ENCODE data around the gene CDR2. TPM values are rescaled to one million over a fixed set of nuclear protein-coding genes. Genes with fewer than 3 reads are reported as not detected.

CDR2 gene
- total and polyA plus RNA-seq, 2 of the 13 experiments (the other 11 are each of a cell fraction or from before 2014, with no cell fraction given), result 59.0 to 78.9 TPM

DNA sequence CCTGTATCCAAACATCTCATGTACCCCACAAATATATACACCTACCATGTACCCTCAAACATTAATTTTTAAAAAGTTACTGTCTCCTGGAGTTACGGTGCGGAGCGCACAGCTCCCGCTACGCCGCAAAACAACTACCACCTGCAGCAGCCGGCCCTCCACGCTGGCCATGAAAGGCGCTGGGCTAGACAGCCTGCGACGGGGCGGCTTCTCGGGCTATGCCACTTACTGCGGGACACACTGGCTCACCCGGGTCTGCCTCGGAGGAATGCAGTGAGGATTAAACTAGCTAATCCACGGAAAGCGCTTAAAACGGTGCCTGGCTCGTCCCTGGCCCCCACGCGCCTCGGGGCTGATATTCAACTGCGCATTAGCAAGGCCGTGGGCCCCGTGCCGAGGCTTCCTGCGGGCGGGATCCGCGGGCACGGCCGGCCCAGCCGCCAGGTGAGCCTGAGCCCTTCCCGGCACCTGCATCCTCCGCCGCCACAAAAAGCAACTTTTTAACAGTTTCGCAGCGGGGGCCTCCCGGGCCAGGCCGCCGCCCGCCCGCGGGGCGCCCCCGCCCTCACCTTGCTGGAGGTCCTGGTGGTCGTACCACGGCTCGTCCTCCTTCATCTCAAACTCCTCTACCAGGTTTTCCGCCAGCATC, 633 bp downstream of the CDR2 start (continued):
- TF ChIP-seq, protein P1, sequence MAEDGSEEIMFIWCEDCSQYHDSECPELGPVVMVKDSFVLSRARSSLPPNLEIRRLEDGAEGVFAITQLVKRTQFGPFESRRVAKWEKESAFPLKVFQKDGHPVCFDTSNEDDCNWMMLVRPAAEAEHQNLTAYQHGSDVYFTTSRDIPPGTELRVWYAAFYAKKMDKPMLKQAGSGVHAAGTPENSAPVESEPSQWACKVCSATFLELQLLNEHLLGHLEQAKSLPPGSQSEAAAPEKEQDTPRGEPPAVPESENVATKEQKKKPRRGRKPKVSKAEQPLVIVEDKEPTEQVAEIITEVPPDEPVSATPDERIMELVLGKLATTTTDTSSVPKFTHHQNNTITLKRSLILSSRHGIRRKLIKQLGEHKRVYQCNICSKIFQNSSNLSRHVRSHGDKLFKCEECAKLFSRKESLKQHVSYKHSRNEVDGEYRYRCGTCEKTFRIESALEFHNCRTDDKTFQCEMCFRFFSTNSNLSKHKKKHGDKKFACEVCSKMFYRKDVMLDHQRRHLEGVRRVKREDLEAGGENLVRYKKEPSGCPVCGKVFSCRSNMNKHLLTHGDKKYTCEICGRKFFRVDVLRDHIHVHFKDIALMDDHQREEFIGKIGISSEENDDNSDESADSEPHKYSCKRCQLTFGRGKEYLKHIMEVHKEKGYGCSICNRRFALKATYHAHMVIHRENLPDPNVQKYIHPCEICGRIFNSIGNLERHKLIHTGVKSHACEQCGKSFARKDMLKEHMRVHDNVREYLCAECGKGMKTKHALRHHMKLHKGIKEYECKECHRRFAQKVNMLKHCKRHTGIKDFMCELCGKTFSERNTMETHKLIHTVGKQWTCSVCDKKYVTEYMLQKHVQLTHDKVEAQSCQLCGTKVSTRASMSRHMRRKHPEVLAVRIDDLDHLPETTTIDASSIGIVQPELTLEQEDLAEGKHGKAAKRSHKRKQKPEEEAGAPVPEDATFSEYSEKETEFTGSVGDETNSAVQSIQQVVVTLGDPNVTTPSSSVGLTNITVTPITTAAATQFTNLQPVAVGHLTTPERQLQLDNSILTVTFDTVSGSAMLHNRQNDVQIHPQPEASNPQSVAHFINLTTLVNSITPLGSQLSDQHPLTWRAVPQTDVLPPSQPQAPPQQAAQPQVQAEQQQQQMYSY (CRISPR knock-in tag; IDR thresholded peaks at IDR 0.05), result no peak
- TF ChIP-seq ZNF256 (CRISPR knock-in tag; conservative IDR thresholded peaks at IDR 0.05) (0 out of 2 replicates have a peak, but pooled peaks have one; percentile 48), NFKBIZ (CRISPR knock-in tag; IDR thresholded peaks at IDR 0.05) (no peak), HDAC1 (CRISPR knock-in tag; IDR thresholded peaks at IDR 0.05) (peak; percentile 70), ZNF10 (CRISPR knock-in tag; IDR thresholded peaks at IDR 0.05; ENCODE audit: borderline replicate concordance, low read depth) (no peak), ZNF121 (CRISPR knock-in tag; IDR thresholded peaks at IDR 0.05) (no peak), JUNB (CRISPR knock-in tag; IDR thresholded peaks at IDR 0.05; ENCODE audit: borderline replicate concordance) (peak; percentile 62; the same call in 1 of the 2 replicates), ZNF124 (CRISPR knock-in tag; IDR thresholded peaks at IDR 0.05) (no peak), HIVEP1 (CRISPR knock-in tag; IDR thresholded peaks at IDR 0.05) (peak; percentile 39; the same call in 1 of the 2 replicates), ZBTB2 (CRISPR knock-in tag; IDR thresholded peaks at IDR 0.05; ENCODE audit: low read depth) (peak; percentile 62; the same call in 1 of the 2 replicates), STAG1 (CRISPR knock-in tag; IDR thresholded peaks at IDR 0.05) (no peak), ERF (CRISPR knock-in tag; IDR thresholded peaks at IDR 0.05) (no peak), SNRNP70 (IDR thresholded peaks at IDR 0.05; ENCODE audit: low read depth, low read length) (no peak)
- TF ChIP-seq, protein P2, sequence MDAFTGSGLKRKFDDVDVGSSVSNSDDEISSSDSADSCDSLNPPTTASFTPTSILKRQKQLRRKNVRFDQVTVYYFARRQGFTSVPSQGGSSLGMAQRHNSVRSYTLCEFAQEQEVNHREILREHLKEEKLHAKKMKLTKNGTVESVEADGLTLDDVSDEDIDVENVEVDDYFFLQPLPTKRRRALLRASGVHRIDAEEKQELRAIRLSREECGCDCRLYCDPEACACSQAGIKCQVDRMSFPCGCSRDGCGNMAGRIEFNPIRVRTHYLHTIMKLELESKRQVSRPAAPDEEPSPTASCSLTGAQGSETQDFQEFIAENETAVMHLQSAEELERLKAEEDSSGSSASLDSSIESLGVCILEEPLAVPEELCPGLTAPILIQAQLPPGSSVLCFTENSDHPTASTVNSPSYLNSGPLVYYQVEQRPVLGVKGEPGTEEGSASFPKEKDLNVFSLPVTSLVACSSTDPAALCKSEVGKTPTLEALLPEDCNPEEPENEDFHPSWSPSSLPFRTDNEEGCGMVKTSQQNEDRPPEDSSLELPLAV (CRISPR knock-in tag; conservative IDR thresholded peaks at IDR 0.05; ENCODE audit: low read depth), result no peak
- TF ChIP-seq, protein P3, sequence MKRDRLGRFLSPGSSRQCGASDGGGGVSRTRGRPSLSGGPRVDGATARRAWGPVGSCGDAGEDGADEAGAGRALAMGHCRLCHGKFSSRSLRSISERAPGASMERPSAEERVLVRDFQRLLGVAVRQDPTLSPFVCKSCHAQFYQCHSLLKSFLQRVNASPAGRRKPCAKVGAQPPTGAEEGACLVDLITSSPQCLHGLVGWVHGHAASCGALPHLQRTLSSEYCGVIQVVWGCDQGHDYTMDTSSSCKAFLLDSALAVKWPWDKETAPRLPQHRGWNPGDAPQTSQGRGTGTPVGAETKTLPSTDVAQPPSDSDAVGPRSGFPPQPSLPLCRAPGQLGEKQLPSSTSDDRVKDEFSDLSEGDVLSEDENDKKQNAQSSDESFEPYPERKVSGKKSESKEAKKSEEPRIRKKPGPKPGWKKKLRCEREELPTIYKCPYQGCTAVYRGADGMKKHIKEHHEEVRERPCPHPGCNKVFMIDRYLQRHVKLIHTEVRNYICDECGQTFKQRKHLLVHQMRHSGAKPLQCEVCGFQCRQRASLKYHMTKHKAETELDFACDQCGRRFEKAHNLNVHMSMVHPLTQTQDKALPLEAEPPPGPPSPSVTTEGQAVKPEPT (CRISPR knock-in tag; IDR thresholded peaks at IDR 0.05; ENCODE audit: low read depth), result no peak
- TF ChIP-seq, protein P4, sequence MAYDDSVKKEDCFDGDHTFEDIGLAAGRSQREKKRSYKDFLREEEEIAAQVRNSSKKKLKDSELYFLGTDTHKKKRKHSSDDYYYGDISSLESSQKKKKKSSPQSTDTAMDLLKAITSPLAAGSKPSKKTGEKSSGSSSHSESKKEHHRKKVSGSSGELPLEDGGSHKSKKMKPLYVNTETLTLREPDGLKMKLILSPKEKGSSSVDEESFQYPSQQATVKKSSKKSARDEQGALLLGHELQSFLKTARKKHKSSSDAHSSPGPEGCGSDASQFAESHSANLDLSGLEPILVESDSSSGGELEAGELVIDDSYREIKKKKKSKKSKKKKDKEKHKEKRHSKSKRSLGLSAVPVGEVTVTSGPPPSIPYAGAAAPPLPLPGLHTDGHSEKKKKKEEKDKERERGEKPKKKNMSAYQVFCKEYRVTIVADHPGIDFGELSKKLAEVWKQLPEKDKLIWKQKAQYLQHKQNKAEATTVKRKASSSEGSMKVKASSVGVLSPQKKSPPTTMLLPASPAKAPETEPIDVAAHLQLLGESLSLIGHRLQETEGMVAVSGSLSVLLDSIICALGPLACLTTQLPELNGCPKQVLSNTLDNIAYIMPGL (CRISPR knock-in tag; IDR thresholded peaks at IDR 0.05; ENCODE audit: borderline replicate concordance in 1 of 2, low read depth in 1 of 2), result peak; percentile 42 to 53; a peak in 2 of 4 replicates
- TF ChIP-seq, protein P5, sequence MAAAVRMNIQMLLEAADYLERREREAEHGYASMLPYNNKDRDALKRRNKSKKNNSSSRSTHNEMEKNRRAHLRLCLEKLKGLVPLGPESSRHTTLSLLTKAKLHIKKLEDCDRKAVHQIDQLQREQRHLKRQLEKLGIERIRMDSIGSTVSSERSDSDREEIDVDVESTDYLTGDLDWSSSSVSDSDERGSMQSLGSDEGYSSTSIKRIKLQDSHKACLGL (CRISPR knock-in tag; IDR thresholded peaks at IDR 0.05), result peak; percentile 74; the same call in 1 of the 2 replicates

All from HepG2 (cell line).